Measurements from ENCODE around the gene PHETA1. TPM values are rescaled to one million over a fixed set of nuclear protein-coding genes. Genes with fewer than 3 reads are reported as not detected.
"Not testable (repeated sequence)": the region's sequence is repeated elsewhere in the genome, so short reads cannot be mapped to it uniquely, and the experiment has no call there.

PHETA1 gene
- total and polyA plus RNA-seq, 12 donors, result 11.9 to 41.6 (median 18.6) TPM

DNA sequence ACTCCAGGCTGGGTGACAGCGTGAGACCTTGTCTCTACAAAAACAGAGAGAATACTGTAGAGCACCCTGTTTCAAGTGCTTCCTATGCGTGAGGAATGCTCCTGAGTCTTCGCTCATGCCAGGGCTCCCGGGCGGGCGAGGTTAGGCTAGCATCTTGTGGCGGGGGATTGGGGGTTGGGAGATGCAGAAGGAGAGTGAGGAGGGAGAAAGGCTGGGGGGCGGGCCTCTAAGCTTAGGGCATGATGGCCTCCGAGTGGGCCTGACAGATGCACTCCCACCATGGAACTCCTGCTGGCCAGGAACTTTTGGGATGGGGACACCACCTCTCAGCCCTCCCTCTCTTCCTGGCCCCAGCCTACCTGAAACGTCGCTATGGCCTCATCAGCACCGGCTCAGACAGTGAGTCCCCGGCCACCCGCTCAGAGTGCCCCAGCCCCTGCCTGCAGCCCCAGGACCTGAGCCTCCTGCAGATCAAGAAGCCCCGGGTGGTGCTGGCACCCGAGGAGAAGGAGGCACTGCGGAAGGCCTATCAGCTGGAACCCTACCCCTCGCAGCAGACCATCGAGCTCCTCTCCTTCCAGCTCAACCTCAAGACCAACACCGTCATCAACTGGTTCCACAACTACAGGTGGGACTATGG lies 27.3 kb downstream of the PHETA1 start:
- Histone ChIP-seq H3K9me3 (peaks cover 0 to 7% (median 0%) of the 10 kb centered on the region in 11 donors), H3K27ac (no peak overlapping the region), H3K27me3 (no peaks in the 10 kb centered on the region), H3K4me3 (no peak overlapping the region), H3K36me3 (no peaks in the 10 kb centered on the region), H3K4me1 (no peaks in the 10 kb centered on the region)
- TF ChIP-seq, protein P1, sequence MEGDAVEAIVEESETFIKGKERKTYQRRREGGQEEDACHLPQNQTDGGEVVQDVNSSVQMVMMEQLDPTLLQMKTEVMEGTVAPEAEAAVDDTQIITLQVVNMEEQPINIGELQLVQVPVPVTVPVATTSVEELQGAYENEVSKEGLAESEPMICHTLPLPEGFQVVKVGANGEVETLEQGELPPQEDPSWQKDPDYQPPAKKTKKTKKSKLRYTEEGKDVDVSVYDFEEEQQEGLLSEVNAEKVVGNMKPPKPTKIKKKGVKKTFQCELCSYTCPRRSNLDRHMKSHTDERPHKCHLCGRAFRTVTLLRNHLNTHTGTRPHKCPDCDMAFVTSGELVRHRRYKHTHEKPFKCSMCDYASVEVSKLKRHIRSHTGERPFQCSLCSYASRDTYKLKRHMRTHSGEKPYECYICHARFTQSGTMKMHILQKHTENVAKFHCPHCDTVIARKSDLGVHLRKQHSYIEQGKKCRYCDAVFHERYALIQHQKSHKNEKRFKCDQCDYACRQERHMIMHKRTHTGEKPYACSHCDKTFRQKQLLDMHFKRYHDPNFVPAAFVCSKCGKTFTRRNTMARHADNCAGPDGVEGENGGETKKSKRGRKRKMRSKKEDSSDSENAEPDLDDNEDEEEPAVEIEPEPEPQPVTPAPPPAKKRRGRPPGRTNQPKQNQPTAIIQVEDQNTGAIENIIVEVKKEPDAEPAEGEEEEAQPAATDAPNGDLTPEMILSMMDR (IDR thresholded peaks at IDR 0.05), result no peak
- WGBS, 2 donors, result 88 to 90% methylated on average over 20 of the region's 20 CpGs
- no peak for DNase-seq
- intact Hi-C loops (cut with DNase I), result no loop called here
- no peak for ATAC-seq

DNA sequence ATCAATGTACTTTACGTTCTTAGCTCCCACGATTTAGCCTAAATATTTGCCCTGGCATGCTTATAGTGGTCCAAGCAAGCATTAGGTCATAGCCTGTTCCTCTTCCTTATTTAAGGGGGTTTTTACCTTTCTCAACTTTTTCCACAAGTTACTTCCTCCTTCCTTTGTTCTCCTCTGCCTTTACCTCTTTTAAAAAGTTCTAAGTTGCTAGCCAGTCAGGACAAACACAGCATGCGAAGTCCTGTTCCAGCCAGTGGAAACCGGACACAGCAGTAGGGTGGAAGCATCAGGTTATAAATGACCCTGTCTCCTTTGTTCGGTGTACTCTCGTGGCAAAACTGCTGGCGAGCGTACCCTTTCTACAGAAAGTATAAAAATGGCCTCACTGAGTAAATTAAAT lies 28.2 kb downstream of the PHETA1 start:
- intact Hi-C loops (cut with DNase I); ATAC-seq: not testable (repeated sequence)

DNA sequence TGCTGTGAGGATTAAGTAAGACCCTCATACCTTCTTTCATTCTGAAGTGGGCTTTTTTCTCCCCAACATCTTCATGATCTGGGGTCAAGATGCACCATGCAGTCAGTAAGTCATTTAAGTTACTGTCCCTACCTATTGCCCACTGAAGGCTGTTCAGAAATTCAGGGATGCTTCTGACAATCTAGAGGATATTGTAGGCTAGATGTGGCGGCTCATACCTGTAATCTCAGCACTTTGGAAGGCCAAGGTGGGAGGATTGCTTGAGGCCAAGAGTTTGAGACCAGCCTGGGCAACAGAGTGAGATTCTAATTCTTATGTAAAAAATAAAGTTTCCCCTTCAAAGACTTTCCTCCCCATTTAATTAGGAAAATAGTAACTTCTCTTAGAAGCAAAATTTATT lies 28.7 kb downstream of the PHETA1 start:
- Histone ChIP-seq H3K27me3 (no peaks in the 10 kb centered on the region), H3K36me3 (no peaks in the 10 kb centered on the region), H3K27ac (no peak overlapping the region), H3K4me1 (no peaks in the 10 kb centered on the region), H3K9me3 (peaks cover 0 to 7% (median 0%) of the 10 kb centered on the region in 11 donors), H3K4me3 (no peak overlapping the region)
- ATAC-seq (no peak), DNase-seq (no peak)
- intact Hi-C loops (cut with DNase I), result no loop called here
- WGBS, 2 donors, result 92 to 97% methylated on average over 1 of the region's 1 CpG
- TF ChIP-seq, protein P1 (IDR thresholded peaks at IDR 0.05), result no peak

More for the DNA sequence above, 28.2 kb downstream of the PHETA1 start:
- not testable (repeated sequence) for H3K4me1 ChIP-seq, H3K4me3 ChIP-seq, H3K9me3 ChIP-seq, H3K27me3 ChIP-seq, DNase-seq, H3K36me3 ChIP-seq, H3K27ac ChIP-seq
- WGBS, 2 donors, result 82 to 86% methylated on average over 8 of the region's 8 CpGs

DNA sequence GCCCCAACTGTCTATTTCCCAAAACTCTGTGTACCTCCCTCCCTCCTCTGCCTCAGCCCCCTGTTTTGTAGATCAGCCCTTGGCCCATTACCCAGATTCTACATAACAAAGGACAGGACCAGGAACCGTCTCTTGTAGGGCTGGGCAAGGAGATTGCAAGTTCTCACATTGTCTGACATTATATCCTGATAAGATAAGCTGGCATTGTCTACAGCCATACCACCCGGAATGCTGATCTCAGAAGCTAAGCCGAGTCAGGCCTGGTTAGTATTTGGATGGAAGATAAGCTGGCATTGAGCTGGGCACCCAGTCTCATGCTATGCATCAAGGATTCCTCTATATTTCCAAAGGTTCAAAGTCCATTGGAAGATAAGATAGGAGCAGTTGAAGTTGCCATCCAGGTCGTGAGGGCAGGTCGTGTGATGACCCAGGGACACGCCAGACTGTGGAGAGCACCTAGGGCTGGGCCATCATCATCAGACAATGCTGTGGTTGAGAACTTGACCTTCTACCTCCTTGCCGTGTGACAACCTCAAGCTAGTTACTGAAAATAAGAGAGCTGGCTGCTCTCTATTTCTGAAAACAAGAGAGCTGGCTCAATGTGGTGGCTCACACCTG lies 29.5 kb downstream of the PHETA1 start:
- intact Hi-C loops (cut with DNase I), result no loop called here
- no peak for DNase-seq

More for the DNA sequence above, 29.5 kb downstream of the PHETA1 start:
- Histone ChIP-seq H3K36me3 (no peaks in the 10 kb centered on the region), H3K27ac (no peak overlapping the region), H3K4me1 (no peaks in the 10 kb centered on the region), H3K27me3 (no peaks in the 10 kb centered on the region), H3K9me3 (peaks cover 0 to 7% (median 0%) of the 10 kb centered on the region in 11 donors), H3K4me3 (no peak overlapping the region)
- WGBS, 2 donors, result 48 to 50% methylated on average over 7 of the region's 7 CpGs
- TF ChIP-seq, protein P1 (IDR thresholded peaks at IDR 0.05), result no peak
- ATAC-seq, result no peak

All from heart right ventricle (tissue), 16 donors.